ENCODE measurements around the gene FIGNL2. TPM values are rescaled to one million over a fixed set of nuclear protein-coding genes. Genes with fewer than 3 reads are reported as not detected.
"Not testable (repeated sequence)": the region's sequence is repeated elsewhere in the genome, so short reads cannot be mapped to it uniquely, and the experiment has no call there.

Gene FIGNL2
- total and polyA plus RNA-seq, 2 experiments from 2014 or later, result 0.13 to 0.32 TPM

GRCh38 chr12:51886021-51886710 is 37.6 kb upstream of the FIGNL2 start:
- no peaks in the 10 kb centered on the region for H3K79me2 ChIP-seq (ENCODE audit: insufficient read depth)
- peak overlapping the region; percentile 40 for H3K4me3 ChIP-seq
- H3K9ac ChIP-seq, result peak overlapping the region; percentile 18
- peaks cover 12% of the 10 kb centered on the region for H3K4me1 ChIP-seq (ENCODE audit: insufficient read depth)
- H3K36me3 ChIP-seq (ENCODE audit: low read depth), result no peaks in the 10 kb centered on the region
- in situ Hi-C loops (cut with MboI), result no loop called here
- no peaks in the 10 kb centered on the region for H3K9me2 ChIP-seq (ENCODE audit: insufficient read depth)
- peaks cover 22% of the 10 kb centered on the region for H3F3A ChIP-seq (ENCODE audit: insufficient read depth)
- H4K20me1 ChIP-seq (ENCODE audit: insufficient read depth), result no peaks in the 10 kb centered on the region
- WGBS, 2 experiments (ENCODE audit: low coverage in 1 of 2, low lambda C conversion rate in 2 of 2, missing lambda C conversion rate in 2 of 2), result 51 to 52% methylated on average over 10 of the region's 10 CpGs
- H2AFZ ChIP-seq, result peak overlapping the region; percentile 52
- H3K9me3 ChIP-seq (ENCODE audit: low read depth), result no peaks in the 10 kb centered on the region
- TF ChIP-seq EZH2phosphoT487 (IDR thresholded peaks at IDR 0.05; ENCODE audit: insufficient read depth, low read depth) (0 out of 2 replicates have a peak, but pooled peaks have one; percentile 64), EZH2 (IDR thresholded peaks at IDR 0.05; ENCODE audit: insufficient read depth, poor library complexity, severe bottlenecking) (no peak)
- no peaks in the 10 kb centered on the region for H3K27me3 ChIP-seq (replicated peaks; ENCODE audit: insufficient read depth)
- DNase-seq, result peak; percentile 97
- peak overlapping the region; percentile 53 for H3K27ac ChIP-seq
- peak overlapping the region; percentile 58 for H3K4me2 ChIP-seq (ENCODE audit: unreplicated experiment)

- H3K36me3 ChIP-seq (ENCODE audit: low read depth); H3K79me2 ChIP-seq (ENCODE audit: insufficient read depth); H4K20me1 ChIP-seq (ENCODE audit: insufficient read depth); H3K9me3 ChIP-seq (ENCODE audit: low read depth); DNase-seq; H3K9me2 ChIP-seq (ENCODE audit: insufficient read depth); H3K27me3 ChIP-seq (replicated peaks; ENCODE audit: insufficient read depth); in situ Hi-C loops (cut with MboI): not testable (repeated sequence)
- Histone ChIP-seq H3F3A (ENCODE audit: insufficient read depth) (peaks cover 22% of the 10 kb centered on the region), H2AFZ (peak overlapping the region; percentile 52), H3K4me1 (ENCODE audit: insufficient read depth) (peaks cover 12% of the 10 kb centered on the region), H3K27ac (peak overlapping the region; percentile 53), H3K9ac (0 out of 2 replicates have a peak overlapping the region, but pooled peaks have one; percentile 29), H3K4me3 (peak overlapping the region; percentile 40; the same call in 1 of the 2 replicates), H3K4me2 (ENCODE audit: unreplicated experiment) (peak overlapping the region; percentile 48)
- 60 to 61% methylated on average over 10 of the region's 10 CpGs for WGBS, 2 experiments (ENCODE audit: low coverage in 1 of 2, low lambda C conversion rate in 2 of 2, missing lambda C conversion rate in 2 of 2)
These were observed 36.9 kb upstream of the FIGNL2 start for GRCh38 chr12:51885294-51886020.

- Histone ChIP-seq H3K27ac (no peak overlapping the region), H3F3A (ENCODE audit: insufficient read depth) (peaks cover 22% of the 10 kb centered on the region), H2AFZ (no peak overlapping the region), H3K9ac (no peak overlapping the region), H3K4me1 (ENCODE audit: insufficient read depth) (peaks cover 12% of the 10 kb centered on the region), H3K4me2 (ENCODE audit: unreplicated experiment) (no peak overlapping the region), H4K20me1 (ENCODE audit: insufficient read depth) (no peaks in the 10 kb centered on the region), H3K27me3 (replicated peaks; ENCODE audit: insufficient read depth) (no peaks in the 10 kb centered on the region), H3K79me2 (ENCODE audit: insufficient read depth) (no peaks in the 10 kb centered on the region), H3K36me3 (ENCODE audit: low read depth) (no peaks in the 10 kb centered on the region), H3K9me2 (ENCODE audit: insufficient read depth) (no peaks in the 10 kb centered on the region), H3K4me3 (no peak overlapping the region), H3K9me3 (ENCODE audit: low read depth) (no peaks in the 10 kb centered on the region)
- peak; percentile 42 for DNase-seq
- TF ChIP-seq EZH2 (IDR thresholded peaks at IDR 0.05; ENCODE audit: insufficient read depth, poor library complexity, severe bottlenecking) (no peak), EZH2phosphoT487 (IDR thresholded peaks at IDR 0.05; ENCODE audit: insufficient read depth, low read depth) (no peak)
- in situ Hi-C loops (cut with MboI), result no loop called here
- 88 to 89% methylated on average over 11 of the region's 11 CpGs for WGBS, 2 experiments (ENCODE audit: low coverage in 1 of 2, low lambda C conversion rate in 2 of 2, missing lambda C conversion rate in 2 of 2)
These were observed 36.2 kb upstream of the FIGNL2 start for GRCh38 chr12:51884676-51885229.

GRCh38 chr12:51883998-51884675 is 35.6 kb upstream of the FIGNL2 start:
- Histone ChIP-seq H3K4me1 (ENCODE audit: insufficient read depth) (peaks cover 12% of the 10 kb centered on the region), H3K9me3 (ENCODE audit: low read depth) (no peaks in the 10 kb centered on the region), H3K4me3 (no peak overlapping the region), H3K79me2 (ENCODE audit: insufficient read depth) (no peaks in the 10 kb centered on the region), H3K36me3 (ENCODE audit: low read depth) (no peaks in the 10 kb centered on the region), H3F3A (ENCODE audit: insufficient read depth) (peaks cover 22% of the 10 kb centered on the region), H3K27ac (no peak overlapping the region), H3K9ac (no peak overlapping the region), H4K20me1 (ENCODE audit: insufficient read depth) (no peaks in the 10 kb centered on the region), H3K27me3 (replicated peaks; ENCODE audit: insufficient read depth) (no peaks in the 10 kb centered on the region), H3K9me2 (ENCODE audit: insufficient read depth) (no peaks in the 10 kb centered on the region), H2AFZ (no peak overlapping the region), H3K4me2 (ENCODE audit: unreplicated experiment) (no peak overlapping the region)
- in situ Hi-C loops (cut with MboI), result no loop called here
- WGBS, 2 experiments (ENCODE audit: low coverage in 1 of 2, low lambda C conversion rate in 2 of 2, missing lambda C conversion rate in 2 of 2), result 94 to 97% methylated on average over 4 of the region's 4 CpGs
- TF ChIP-seq EZH2 (IDR thresholded peaks at IDR 0.05; ENCODE audit: insufficient read depth, poor library complexity, severe bottlenecking) (no peak), EZH2phosphoT487 (IDR thresholded peaks at IDR 0.05; ENCODE audit: insufficient read depth, low read depth) (no peak)
- DNase-seq, result no peak
